Suprapubic skin (tissue), 3 donors: ENCODE data around the gene VANGL2.

Experiments used
- CTCF ChIP-seq, 2 donors: fragments of 200-600 bp in 1 of 2; fragments of 450-650 bp in 1 of 2; sonication (generic) in 1 of 2; IDR thresholded peaks; one replicate each; pipeline ENCODE4 v1.5.1; 2016 to 2019; ENCODE audit warnings: antibody characterized with exemption in 2 of 2, mild to moderate bottlenecking in 1 of 2, moderate library complexity in 1 of 2
- POLR2A ChIP-seq, 2 donors: fragments of 450-650 bp; IDR thresholded peaks; one replicate each; pipeline ENCODE4 v1.6.1; 2017; ENCODE audit warnings: antibody characterized with exemption in 2 of 2, mild to moderate bottlenecking in 2 of 2, moderate library complexity in 2 of 2

GRCh38 chr1:160451119-160451858 is 50.9 kb downstream of the VANGL2 start:
- TF ChIP-seq POLR2A (IDR thresholded peaks at IDR 0.05) (no peak), CTCF (IDR thresholded peaks at IDR 0.05) (no peak)
